SW 1271 (cell line): Measurements from ENCODE around the gene GRB14.
"Not testable (repeated sequence)": the region's sequence is repeated elsewhere in the genome, so short reads cannot be mapped to it uniquely, and the experiment has no call there.

Experiments used
- DNase-seq, 2 experiments: peaks; one replicate each; lab custom pipeline; 2025; lab: John Stamatoyannopoulos, UW

The GRB14 gene

GRCh38 chr2:164558450-164558849 is 62.8 kb downstream of the GRB14 start:
- DNase-seq = no peak

DNA sequence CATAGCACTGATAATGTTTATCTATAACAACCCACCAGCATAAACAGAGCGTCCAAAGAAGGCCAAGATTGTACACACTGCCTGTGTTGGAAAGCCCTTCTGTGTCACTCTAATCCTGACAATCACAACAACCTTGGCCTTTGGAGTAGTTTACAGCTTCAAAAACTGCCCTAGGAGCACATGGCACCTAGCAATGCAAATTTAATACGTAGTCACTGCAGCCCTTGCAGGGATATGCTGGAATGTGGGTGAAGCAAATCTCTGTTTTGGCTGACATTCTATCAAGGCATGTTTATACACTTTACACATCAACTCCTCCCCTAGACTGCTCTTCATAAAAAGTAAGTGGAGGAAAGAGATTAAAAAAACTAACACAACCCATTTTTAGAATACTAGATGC is 66.8 kb downstream of the GRB14 start:
- DNase-seq = no peak

DNA sequence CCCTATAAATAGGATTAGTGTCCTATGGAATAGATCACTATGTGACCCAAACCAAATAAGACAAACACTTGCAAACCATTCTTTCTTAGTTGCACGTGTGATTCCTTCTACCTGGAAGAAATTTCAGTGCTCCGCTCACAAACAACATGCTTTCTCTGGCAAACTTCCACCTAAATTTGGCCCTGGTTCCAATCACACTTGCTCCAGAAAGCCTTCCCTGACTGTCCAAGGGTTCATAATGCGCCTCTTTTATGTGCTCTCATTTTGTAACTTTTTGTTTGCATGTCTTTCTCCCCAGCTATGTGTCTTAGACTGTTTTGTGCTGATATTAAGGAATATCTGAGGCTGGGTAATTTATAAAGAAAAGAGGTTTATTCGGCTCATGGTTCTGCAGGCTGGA is 69.8 kb downstream of the GRB14 start:
- DNase-seq = no peak

- DNase-seq = not testable (repeated sequence)
Observed at GRCh38 chr2:164549705-164550104, 71.6 kb downstream of the GRB14 start.

DNA sequence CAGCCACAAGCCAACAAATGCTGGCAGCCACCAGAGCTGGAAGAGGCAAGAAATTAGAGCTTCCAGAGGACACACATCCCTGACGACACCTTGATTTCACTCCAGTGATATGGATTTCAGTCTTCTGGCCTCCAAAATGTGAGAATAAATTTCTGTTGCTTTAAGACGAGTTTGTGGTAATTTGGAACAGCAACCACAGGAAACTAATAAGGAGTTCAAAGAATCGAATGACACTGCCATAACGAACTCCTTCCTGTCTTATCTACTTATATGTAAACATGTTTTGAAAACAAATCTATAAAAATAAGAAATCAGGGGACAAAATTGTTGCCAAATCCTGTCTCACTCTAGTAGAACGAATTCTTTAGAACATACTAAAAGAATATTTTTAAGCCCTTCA is 75.8 kb downstream of the GRB14 start:
- no peak for DNase-seq

GRCh38 chr2:164542581-164543021 is 78.7 kb downstream of the GRB14 start:
- peak in 1 of 2 experiments; percentile 44 for DNase-seq

DNA sequence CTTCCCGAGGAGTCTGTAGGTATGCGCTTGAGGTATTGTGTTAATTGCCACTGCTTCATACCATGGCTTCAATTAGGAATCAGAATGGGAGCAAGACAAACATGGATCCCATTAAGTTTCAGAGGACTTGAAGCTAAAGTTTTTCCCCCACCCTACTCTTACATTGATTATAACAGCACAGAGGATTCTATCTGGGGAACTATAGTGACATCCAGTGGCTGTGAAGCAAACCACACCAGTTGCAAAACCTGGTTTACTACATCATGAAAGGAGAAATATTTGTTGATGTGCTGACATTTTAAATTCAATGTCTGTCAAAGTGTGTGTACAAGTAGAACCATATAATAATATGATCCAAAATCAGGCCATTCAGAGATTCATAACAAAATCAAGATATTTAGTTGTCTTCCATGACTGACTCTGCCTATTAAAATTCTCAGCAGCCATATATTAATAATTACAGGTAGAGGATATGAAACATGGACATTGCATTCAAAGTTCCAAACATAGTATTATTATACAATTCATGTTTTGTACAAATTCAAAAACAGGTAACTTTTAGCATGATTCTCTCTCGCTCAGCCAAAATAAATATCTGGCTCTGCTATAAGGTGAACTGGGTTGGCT is 82.9 kb downstream of the GRB14 start:
- peak in 1 of 2 experiments; percentile 31 for DNase-seq

DNA sequence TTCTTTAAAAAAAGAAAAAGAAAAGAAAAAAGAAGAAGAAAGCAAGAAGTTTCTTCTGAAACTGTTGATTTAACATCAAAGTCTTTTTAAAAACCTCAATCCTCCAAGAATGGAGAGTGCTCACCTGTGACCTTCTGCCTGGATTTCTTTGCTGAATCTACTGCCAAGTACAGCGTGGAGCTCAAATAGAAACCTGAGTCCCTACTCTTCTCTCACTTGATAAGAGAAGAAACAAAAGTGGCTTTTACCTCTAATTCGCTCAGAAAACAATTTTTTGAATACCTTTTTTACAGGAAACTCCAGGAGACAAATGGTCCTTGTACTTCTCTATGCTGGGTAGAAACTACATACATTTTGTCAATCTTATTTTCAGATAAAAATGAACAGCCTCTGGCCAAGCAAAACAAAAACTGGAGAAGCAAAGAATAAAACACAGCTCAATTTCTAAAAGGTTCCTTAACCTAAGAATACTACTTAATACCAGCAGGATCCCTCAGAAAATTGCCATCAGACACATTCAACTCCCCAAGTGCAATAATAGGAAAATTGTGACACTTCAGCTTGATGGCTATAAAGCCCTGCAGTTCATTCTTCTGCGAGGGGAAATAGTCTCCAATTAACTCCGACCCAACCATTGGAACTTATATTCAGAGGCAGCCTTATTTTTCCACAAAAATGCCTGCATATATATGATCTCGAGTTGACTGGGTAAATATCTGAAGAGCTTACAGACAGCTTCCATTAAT is 85.8 kb downstream of the GRB14 start:
- no peak for DNase-seq

- DNase-seq = no peak
Observed at GRCh38 chr2:164530464-164530863, 90.8 kb downstream of the GRB14 start.

GRCh38 chr2:164523726-164524125 is 97.6 kb downstream of the GRB14 start:
- no peak for DNase-seq

- no peak for DNase-seq
Observed at GRCh38 chr2:164523009-164523408, 98.3 kb downstream of the GRB14 start.

- no peak for DNase-seq
Observed at GRCh38 chr2:164522561-164522981, 98.7 kb downstream of the GRB14 start.

- no peak for DNase-seq
Observed at GRCh38 chr2:164515734-164516133, 105.5 kb downstream of the GRB14 start.

DNA sequence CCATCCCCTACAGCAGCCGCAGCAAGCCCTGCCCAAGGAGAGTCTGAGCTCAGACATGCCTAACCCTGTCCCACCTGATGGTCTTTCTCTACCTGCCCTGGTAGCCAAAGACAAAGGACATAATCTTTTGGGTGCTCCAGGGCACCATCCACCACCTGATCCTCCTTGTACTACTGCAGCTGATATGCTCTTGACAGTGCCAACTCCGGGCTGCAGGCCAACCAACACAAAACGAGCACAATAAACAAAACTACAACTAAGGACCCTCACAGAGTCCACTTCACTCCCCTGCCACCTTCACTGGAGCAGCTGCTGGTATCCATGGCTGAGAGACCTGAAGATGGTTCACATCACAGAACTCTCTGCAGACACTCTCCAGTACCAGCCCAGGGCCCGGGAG is 106.3 kb downstream of the GRB14 start:
- no peak for DNase-seq

DNA sequence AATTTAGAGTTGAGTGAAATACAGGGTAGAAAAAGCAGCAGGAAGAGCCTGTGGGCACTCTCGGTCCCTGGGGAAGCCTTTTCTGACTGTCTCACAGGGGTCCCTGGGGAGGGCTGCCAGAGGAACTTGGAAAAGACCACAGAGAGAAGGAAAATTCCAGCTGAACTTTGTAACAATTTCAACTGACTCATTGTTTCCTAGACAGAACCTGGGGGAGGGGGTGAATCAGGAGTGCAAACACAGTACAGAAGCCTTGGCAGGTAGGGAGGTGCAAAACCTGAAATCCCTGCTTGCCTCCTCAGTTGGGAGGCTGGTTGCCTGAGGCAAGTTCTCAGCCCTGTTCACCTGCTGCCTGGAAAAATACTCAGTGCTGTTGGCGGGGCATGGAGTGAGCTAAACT is 106.8 kb downstream of the GRB14 start:
- no peak for DNase-seq

GRCh38 chr2:164512871-164513270 is 108.4 kb downstream of the GRB14 start:
- DNase-seq = no peak

DNA sequence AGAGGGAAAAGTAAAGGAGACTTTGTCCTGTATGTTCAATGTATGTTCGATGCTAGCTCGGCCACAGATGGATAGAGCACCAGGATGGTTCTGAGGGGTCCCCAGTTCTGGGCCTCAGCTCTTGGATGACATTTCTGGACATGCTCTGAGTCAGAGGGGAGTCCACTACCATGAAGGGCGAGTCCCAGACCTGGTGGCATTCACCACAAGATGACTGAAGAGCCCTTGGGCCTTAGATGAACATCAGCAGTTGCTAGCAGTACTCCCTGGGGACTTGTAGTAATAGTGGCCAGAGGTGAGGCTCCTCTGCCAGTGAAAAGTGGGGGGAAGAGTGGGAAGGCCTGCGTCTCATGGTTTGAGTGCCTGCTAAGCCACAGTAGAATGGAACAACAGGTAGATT is 109.5 kb downstream of the GRB14 start:
- no peak for DNase-seq

GRCh38 chr2:164510895-164511294 is 110.4 kb downstream of the GRB14 start:
- no peak for DNase-seq

DNA sequence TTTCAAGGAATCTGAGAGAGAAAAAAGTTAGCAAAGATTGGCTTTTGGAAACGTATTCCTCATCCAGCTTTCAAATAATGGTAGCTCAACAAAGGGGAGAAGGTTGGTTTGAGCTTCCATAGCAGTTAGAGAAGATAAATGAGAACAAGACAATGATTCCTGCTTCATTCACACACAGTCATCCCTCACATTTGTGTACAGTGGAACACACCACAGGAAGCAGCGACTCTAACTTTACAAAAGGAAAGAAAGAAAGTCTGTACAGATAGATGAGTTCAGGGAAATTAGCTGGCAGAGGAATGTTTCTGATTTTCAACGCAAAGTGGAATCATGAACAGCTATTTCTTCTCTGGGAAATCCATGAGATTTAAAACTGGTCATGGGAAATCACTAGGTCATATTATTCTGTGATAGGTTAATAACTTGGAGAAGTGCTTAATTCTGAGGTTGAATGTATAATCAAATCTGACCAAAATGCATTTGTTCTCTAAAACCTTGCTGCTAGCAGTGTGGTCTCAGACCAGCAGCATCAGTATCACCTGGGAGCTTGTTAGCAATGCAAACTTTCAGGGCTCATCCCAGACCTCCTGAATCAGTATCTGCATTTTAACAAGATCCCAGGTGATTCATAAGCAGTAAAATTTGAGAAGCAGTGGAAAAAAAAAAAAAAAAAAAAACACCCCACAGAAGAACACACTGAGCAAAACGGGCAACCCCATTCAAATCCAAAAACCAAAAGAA is 112.0 kb downstream of the GRB14 start:
- DNase-seq = no peak

- no peak for DNase-seq
Observed at GRCh38 chr2:164504253-164504652, 117.0 kb downstream of the GRB14 start.

- DNase-seq = no peak
Observed at GRCh38 chr2:164498836-164499235, 122.4 kb downstream of the GRB14 start.

GRCh38 chr2:164496881-164497280 is 124.4 kb downstream of the GRB14 start:
- no peak for DNase-seq

DNA sequence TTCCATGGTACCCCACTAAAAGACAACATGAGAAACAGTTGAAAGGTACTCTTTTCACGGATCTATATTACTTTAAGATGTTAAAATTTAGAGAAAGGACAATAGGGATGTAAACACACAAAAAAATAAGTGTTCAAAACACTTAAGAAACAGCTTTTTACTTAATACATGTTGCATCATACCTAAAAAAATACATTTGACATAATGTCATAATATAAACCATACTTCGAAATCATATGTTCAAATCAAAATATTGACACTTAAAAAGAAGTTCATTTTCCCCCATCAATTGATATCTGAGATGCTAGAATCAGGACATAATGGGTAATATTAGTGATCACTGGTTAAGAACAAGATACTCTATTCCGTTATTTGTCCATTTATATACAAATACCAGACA is 124.9 kb downstream of the GRB14 start:
- DNase-seq = no peak
